ENCODE data around the gene SLC38A9.
"Not testable (repeated sequence)": the region's sequence is repeated elsewhere in the genome, so short reads cannot be mapped to it uniquely, and the experiment has no call there.

The SLC38A9 gene, protein sequence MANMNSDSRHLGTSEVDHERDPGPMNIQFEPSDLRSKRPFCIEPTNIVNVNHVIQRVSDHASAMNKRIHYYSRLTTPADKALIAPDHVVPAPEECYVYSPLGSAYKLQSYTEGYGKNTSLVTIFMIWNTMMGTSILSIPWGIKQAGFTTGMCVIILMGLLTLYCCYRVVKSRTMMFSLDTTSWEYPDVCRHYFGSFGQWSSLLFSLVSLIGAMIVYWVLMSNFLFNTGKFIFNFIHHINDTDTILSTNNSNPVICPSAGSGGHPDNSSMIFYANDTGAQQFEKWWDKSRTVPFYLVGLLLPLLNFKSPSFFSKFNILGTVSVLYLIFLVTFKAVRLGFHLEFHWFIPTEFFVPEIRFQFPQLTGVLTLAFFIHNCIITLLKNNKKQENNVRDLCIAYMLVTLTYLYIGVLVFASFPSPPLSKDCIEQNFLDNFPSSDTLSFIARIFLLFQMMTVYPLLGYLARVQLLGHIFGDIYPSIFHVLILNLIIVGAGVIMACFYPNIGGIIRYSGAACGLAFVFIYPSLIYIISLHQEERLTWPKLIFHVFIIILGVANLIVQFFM

DNA sequence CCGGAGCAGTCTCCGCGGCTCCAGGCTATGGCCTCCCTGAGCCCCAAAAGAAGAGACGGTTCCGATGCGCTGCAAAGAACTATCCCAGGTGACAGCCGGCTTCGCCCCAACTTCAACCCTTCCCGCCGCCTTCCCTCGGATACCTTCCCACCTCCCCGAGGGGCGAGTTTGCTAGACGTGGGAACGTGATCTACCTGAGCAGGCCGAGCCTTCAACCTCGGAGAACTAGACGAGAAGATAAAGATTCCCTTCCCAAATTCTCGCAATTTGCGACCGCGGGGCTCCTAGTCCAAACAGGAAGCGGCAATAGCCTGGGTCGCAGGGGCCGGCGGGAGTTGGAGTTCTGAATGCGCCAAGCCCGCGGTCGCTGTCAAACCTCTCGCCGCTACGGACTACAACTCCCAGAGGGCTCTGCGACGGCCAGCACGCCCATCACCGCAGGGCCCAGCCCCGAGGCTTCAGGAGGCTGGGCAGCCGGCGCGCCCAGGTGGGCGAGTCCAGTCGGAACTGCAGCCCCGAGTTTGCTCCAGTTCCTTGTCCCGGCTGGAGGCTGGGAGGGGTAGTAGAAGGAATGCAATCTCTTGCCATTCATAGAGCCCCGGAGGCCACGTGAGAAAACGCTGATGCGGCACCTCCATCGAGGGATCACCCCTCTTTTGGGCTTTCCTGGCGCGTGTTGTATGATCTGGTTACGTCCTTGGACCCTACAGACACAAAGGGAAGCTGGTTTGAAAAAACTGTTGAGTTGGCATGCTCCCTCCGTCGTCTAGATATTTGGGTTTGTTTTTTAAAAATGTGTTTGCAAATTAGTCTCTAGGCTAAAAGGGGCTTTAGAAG, at the start of gene SLC38A9:
Gene SLC38A9, minus strand, starts transcription at position 302 of the 837 bp plus-strand sequence. CDS start 14,366 bp downstream, outside the sequence.
- DNase-seq (ENCODE audit: low spot score): peak; percentile 57

DNA sequence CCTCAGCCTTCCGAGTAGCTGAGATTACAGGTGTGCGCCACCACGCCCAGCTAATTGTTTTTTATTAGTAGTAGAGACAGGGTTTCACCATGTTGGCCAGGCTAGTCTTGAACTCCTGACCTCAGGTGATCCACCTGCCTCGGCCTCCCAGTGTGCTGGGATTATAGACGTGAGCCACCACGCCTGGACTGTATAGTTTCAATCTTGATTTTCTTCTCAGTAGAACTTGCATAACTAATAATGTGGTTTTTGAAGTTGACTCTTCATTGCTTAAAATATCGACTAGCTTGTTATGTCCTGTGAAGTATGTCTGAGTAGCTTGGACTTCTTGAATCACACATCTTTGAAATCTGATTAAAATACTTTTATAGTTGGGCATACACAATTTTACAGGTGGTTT, 49.6 kb upstream of the SLC38A9 start:
- DNase-seq (ENCODE audit: low spot score): not testable (repeated sequence)

DNA sequence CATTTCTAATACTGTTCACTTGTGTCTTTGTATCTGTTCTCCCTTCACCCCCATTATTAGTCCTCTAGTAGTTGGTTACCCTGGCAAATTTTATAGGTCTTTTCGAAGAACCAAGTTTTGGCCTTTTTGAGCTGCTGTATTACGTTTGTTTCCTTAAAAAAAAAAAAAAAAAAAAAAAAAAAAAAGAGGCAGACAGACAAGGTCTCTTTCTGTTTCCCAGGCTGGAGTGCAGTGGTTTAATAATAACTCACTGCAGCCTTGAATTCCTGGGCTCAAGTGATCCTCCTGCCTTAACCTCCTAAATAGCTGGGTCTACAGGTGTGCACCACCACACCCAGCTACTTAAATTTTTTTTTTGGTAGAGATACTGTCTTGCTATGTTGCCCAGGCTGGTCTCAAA, 46.6 kb upstream of the SLC38A9 start:
- no peak for DNase-seq (ENCODE audit: low spot score)

DNA sequence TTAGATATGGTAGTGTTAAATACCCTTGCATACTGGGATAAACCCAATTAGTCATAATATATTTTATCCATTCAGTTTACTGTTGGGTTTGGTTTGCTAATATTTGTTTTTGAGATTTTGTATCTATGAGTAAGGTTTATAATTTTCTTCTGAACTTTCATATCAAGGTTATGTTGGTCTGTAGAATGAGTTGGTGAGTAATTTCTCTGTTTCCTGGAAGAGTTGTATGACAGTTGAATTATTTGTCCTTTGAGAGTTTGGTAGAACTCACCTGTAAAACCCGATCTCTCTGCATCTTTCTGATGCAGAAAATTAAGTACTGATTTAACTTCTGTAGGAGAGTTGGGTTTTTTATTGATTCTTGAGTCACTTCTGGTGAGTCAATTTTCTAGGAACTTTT, 46.1 kb upstream of the SLC38A9 start:
- DNase-seq (ENCODE audit: low spot score): no peak

DNA sequence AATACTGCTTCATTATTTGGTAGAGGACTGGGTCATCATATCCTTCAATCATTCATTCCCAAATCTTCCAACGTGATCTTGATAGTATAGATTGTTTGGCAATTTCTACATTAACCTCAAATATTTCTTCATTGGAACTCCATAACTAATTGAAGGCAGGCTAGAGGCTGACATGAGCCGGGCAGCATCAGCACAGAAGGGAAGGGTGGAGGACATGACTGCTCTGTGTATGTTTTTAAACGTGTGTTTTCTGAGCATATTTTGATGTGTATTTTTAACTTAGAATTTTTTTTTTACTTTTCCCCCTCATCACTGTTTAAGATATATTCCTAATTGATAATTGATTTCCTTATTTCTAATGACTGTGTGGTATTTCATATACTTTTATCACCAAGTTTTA, 38.4 kb upstream of the SLC38A9 start:
- DNase-seq (ENCODE audit: low spot score): no peak

DNA sequence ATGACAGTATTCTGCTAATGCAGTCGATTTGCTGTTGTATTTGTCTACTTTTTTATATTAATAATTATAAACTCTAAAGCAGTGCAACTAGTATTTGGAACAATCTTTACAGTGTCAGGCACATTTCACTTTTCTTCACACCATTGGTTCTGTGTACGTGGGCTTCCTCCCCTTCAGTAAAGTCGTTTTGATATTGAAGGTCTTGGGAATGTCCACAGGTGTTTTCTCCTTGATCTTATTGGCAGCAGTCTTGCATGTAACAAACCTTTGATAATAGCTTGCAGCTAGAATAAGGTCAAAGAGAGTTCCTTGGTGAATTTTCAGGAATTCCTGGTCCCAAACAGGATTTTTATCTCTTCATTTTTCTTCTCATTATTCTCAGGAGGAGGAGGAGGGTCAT, 37.9 kb upstream of the SLC38A9 start:
- no peak for DNase-seq (ENCODE audit: low spot score)

DNA sequence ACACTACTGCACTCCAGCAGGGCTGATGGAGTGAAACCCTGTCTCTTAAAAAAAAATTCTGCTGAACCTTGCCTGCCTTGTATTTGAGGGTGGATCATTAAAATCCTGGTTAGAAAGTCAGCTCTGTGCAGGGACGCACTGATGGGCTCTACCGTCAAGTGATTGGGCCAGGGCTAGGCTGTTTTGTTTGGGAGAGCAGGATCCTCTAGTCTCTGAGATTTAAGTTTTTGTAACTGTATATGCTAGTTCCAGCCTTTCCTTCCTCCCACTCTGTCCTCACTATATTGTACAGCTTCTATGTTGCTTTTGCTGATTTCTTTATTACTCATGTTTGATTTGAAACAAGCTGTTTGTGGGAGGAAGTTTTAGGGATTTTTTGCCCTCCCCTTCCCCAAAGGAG, 37.3 kb upstream of the SLC38A9 start:
- DNase-seq (ENCODE audit: low spot score): no peak

DNA sequence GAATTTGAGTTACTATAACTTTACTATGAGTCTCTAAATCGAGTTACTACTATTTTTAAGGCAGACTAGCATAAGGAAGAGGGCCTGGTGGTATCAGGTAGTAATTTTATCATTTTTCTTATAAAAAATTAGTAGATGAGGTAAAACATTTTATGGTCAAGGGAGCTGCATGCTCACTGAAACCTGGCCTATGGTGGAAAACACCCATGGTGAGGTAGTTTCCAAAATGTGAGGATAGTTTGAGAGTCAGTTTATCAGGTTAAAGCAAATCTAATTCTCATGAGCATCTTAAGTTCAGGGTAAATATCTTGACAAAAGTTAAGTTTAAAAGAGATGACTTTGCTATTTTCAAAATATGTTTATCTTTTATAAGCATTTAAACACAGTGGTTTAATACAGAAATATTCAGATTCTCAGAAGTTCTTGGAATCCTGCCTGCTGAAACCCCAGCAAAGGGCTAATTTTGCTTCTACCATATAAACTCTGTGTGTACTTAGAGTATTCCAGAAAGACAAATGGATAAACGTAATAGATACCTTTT, 35.7 kb upstream of the SLC38A9 start:
- no peak for DNase-seq (ENCODE audit: low spot score)

DNA sequence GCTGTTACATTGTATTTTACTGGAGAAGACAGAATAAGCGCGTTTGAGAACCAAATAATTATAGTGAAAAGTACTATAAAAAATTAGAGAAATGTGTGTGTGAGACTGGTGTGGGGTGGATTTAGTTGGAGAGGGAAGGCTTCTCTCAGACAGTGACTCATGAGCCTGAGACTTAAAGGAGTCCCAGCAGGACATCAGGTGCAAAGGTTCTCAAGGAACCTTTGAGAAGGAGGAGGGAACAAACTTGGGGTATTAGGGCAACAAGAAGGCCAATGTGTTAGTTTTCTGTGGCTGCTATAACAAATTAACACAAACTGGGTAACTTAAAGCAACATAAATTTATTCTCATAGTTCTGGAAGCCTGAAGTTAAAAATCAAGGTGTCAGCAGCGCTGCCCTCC, 30.7 kb upstream of the SLC38A9 start:
- no peak for DNase-seq (ENCODE audit: low spot score)

DNA sequence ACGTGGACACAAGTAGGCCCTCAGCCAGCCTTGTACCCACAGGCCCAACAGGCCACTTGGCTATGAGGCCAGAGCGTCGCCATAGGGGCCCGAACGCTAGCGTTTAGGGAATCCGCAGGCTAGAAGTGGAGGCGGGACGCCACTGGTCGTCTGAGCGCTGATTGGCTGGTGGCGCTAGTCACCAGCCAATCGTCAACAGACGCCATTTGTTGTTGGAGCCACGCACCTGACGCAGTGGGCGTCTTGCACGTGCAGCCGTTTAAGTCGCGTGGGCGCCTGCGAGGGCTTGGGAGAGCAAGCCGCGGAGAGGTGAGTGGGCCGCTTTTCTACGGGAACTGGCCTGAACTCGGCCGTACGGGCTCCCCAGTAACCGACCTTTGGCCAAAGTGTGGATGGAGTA, 25.7 kb upstream of the SLC38A9 start, which contains the start of gene DDX4:
Gene DDX4, plus strand, starts transcription at position 269 of the 400 bp plus-strand sequence. CDS start 903 bp downstream, outside the sequence.
- no peak for DNase-seq (ENCODE audit: low spot score)

DNA sequence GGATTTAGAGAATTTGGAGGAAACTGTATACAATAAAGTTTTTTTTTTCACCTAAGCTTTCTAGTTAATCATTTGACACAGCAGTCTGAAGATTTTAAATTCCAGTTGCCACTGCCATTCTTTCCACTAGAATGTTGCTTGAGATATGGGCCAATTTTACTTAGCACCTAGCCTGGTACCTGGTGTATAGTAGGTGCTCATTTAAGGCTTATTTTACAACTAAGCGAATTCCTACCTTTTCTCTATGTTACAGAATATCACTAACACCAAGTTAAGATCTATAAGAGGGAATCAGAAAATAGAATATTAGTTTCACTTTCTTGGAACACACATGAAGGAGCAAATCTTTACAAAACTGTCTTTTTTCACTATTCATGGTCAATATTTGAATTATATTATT, 22.5 kb upstream of the SLC38A9 start:
- no peak for DNase-seq (ENCODE audit: low spot score)

DNA sequence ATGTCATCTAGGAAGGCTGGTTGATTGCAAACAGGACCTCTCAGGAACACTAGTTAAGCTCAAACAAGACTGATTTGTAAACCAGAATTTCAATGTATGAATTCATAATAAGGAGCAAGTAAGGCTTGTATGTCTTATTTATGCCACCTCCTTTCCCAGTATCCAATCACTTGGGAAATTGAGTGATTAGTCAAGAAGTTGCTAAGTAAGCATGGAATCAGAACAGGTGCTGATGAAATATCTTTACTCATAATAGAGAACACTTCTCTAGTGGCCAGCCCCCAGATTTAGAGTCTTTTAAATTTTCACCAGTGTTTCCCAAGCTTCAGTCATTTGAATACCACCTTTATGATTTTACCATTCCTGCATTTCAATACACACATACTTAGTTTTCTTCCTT, 20.5 kb upstream of the SLC38A9 start:
- no peak for DNase-seq (ENCODE audit: low spot score)

DNA sequence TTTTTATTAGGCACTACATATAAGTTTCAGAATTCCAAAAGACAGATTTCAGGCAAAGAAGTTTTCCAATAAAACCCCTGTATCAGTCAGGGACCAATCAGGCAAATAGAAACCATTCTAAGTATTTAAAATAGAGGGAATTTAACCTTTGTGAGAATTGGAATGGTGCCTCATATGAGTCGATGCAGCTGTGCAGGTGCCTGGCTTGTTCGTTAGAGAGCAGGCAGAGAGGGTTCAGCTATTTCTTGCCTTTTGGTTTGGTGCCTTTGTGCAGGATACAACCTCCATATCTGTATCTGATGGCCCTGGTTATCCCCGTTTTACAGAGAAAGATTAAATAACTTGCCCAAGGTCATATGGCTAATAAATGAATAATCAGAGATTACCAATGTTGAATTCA, 19.7 kb upstream of the SLC38A9 start:
- no peak for DNase-seq (ENCODE audit: low spot score)

DNA sequence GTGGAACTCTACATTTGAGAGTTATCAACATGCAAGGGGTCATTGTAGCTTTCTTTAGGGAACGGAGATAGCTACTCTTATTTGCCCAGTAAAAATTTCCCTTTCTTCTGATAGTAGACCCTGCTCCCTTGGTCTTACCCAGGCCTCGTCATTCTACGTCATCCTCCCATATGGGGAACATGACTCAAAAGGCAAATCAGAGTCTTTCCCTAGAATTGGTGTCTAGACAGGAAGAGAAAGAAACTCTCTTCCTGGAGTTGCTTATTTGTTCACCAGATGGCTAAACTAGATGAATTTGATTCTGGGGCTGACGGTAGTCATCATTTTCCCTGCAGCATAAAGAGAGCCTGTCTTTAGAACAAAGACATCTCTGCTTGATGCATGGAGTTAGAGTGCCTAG, 12.2 kb upstream of the SLC38A9 start:
- DNase-seq (ENCODE audit: low spot score): no peak

DNA sequence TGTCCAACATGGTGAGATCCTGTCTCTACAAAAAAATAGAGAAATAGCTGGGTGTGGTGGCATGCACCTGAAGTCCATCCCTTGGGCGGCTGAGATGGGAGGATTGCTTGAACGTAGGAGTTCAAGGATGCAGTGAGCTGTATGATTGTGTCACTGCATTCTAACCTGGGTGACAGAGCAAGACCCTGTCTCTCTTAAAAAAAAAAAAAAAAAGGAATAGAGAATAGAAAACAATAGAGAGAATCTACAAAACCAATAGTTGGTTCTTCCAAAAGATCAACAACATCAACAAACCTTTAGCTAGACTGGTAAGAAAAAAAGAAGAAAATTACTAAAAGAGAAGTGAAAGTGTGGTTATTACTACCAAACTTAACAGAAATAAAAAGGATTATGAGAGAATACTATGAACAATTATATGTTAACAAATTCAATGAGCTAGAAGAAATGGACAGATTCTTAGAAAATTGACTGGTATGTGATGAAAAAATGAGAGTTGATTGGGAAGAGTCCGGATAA, 8.1 kb upstream of the SLC38A9 start:
- DNase-seq (ENCODE audit: low spot score): no peak

DNA sequence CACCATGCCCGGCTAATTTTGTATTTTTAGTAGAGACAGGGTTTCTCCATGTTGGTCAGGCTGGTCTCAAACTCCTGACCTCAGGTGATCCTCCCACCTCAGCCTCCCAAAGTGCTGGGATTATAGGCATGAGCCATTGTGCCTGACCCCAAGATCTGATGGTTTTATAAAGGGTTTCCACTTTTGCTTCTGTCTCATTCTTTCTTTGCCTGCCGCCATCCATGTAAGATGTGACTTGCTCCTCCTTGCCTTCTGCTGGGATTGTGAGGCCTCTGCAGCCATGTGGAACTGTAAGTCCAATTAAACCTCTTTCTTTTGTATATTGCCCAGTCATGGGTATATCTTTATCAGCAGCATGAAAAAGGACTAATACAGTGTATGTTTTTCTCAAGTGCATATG, 6.9 kb upstream of the SLC38A9 start:
- not testable (repeated sequence) for DNase-seq (ENCODE audit: low spot score)

DNA sequence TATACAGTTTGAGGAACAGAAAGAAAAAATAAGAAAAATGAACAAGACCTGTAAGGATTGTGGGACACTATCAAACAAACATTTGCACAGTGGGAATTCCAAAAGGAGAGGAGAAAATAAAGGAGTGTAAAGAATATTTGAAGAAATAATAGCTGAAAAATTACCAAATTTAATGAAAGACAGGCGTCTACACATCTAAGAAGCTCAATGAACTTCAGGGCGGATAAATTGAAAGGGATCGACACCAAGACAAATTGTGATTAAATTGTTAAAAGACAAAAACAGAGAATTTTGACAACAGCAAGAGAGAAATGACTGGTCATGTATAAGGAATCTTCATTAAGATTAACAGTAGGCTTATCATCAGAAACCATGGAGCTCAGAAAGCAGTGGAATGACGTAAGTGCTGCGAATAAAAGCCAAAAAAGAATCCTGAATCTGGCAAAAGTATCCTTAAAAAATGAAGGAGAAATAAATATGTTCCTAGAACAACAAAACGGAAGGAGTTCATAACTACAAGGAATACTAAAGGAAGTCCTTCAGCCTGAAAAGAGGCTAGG, 3.5 kb upstream of the SLC38A9 start:
- no peak for DNase-seq (ENCODE audit: low spot score)

DNA sequence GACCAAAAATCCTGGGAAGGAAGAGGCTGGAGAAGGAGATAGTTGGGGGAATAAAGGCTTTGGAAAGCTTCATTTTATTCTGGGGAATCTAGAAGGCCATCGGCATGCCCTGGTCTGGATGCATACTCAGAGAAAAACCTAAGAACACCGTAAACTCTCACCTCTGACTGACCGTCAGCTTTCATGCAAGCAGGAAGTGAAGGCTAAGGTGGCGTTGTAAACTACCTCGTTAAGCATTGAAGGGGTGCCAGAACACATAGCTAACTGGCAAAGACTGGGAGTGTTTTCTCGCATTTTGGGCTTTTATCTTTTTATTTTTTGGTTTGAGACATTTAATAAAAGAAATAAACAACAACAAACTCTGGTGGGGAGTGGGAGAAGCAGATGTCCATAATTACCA, 2.6 kb upstream of the SLC38A9 start:
- no peak for DNase-seq (ENCODE audit: low spot score)

DNA sequence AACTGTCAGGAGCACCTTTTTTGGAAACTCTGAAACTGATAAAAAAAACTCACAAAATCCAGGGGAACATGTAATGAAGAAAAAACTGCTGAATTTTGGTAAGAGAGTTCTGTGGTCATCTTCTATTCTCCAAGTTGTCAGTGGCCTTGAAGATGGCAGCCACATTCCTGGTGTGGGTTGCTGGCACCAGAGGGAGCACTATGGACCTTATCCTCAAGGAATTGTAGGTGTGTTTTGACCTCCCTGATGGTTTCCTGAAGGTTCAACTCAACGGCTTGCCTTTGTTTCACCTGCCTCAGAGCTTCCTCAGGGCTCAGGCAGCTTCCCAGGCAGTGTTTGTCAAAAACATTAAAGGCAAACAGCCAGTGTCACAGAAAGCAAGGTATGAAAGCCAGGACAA, 2.2 kb upstream of the SLC38A9 start:
- DNase-seq (ENCODE audit: low spot score): no peak

DNA sequence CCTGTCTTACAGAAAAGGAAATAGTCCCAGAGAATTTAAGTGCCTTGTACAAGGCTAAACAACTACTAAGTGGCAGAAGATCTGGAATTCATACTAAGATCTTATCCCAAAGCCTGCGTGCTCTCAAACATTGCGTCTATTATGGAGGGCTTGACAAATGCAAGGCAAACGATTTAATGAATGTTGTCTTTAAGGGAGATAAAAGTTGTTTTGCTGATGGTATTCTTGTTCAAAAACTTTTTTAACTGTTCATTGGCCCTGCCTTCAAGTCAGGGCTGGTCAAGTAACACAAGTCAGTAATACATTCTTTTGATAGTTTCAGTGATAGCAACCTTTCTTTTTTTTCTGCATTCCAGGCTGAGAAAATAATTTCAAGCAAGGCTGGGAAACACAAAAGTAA, 1.7 kb upstream of the SLC38A9 start:
- no peak for DNase-seq (ENCODE audit: low spot score)

DNA sequence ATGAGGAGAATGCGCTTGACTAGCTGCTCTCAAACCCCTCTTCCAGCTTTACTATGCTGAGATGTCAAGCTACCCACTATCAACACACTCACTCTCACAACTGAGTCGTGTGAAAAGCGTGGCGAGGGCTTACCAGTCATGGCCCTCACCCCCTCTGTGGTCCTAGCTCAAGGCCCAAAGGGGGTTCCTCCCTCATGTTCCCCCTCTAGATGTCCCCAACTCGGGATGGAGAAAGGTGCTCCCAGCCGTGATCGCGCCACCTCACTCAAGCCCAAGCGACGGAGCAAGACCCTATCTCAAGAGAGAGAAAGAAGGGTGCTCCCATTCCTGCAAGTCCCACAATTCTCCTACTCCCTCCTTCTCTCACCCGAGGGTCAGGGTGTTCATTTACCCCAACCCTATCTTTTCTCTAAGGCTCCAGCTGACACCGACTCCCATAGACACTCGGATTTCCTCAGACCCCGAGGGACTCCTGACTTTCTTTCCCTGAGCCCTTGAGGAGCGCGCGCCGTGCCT, 559 bp downstream of the SLC38A9 start:
- no peak for DNase-seq (ENCODE audit: low spot score)

DNA sequence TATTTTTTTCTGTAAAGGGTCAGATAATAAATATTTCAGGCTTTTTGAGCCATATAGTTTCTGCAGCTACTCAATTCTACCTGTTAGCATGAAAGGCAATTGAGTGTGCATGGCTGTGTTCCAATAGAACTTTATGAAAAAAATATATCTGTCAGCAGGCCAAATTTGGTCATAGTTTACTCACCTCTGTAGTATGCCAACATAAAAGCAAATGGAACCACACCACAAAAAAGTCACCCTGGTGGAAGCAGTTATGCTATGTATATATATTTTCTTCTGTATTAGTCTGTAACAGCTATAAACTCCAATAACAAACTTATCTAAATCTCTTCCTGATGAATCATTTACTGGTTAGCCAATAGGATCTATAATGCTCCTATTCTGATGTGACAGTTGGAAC, 3.4 kb downstream of the SLC38A9 start:
- DNase-seq (ENCODE audit: low spot score): no peak
